ENCODE data around the gene NBPF3. TPM values are rescaled to one million over a fixed set of nuclear protein-coding genes. Genes with fewer than 3 reads are reported as not detected.

NBPF3 gene
- total RNA-seq, 1 donor: 24.6 TPM

- Histone ChIP-seq H3K27me3 (ENCODE audit: insufficient read depth, low read length) (no peaks in the 10 kb centered on the region), H3K79me2 (ENCODE audit: insufficient read depth, low read length) (no peaks in the 10 kb centered on the region), H3K4me1 (ENCODE audit: insufficient read depth, low read length) (no peaks in the 10 kb centered on the region), H3K9me3 (ENCODE audit: low read depth, low read length) (no peaks in the 10 kb centered on the region), H4K20me1 (ENCODE audit: insufficient read depth, low read length) (peaks cover 3% of the 10 kb centered on the region), H3K36me3 (ENCODE audit: insufficient read depth, low read length) (no peaks in the 10 kb centered on the region), H3K4me2 (ENCODE audit: insufficient read depth, low read length) (no peak overlapping the region), H3K4me3 (ENCODE audit: insufficient read depth, low read length) (no peak overlapping the region), H3K27ac (ENCODE audit: low read depth, low read length) (no peak overlapping the region), H2AFZ (ENCODE audit: low read length) (no peak overlapping the region)
- peak; percentile 88 for DNase-seq (ENCODE audit: insufficient read length, low spot score, missing footprints)
- no peak for TF ChIP-seq CTCF (IDR thresholded peaks at IDR 0.05; ENCODE audit: extremely low read depth, low read depth, low read length)
These were observed 81.2 kb downstream of the NBPF3 start for GRCh38 chr1:21520899-21521716.

GRCh38 chr1:21521717-21522060 is 81.8 kb downstream of the NBPF3 start:
- TF ChIP-seq CTCF (IDR thresholded peaks at IDR 0.05; ENCODE audit: extremely low read depth, low read depth, low read length): no peak
- no peaks in the 10 kb centered on the region for H3K79me2 ChIP-seq (ENCODE audit: insufficient read depth, low read length)
- DNase-seq (ENCODE audit: insufficient read length, low spot score, missing footprints): no peak

GRCh38 chr1:21522525-21523038 is 82.6 kb downstream of the NBPF3 start:
- H3K4me1 ChIP-seq (ENCODE audit: insufficient read depth, low read length): no peaks in the 10 kb centered on the region
- H3K27me3 ChIP-seq (ENCODE audit: insufficient read depth, low read length): no peaks in the 10 kb centered on the region
- no peak for DNase-seq (ENCODE audit: insufficient read length, low spot score, missing footprints)
- no peaks in the 10 kb centered on the region for H3K9me3 ChIP-seq (ENCODE audit: low read depth, low read length)
- H3K4me3 ChIP-seq (ENCODE audit: insufficient read depth, low read length): no peak overlapping the region
- no peak overlapping the region for H3K27ac ChIP-seq (ENCODE audit: low read depth, low read length)
- no peaks in the 10 kb centered on the region for H3K79me2 ChIP-seq (ENCODE audit: insufficient read depth, low read length)
- no peak overlapping the region for H2AFZ ChIP-seq (ENCODE audit: low read length)
- peaks cover 3% of the 10 kb centered on the region for H4K20me1 ChIP-seq (ENCODE audit: insufficient read depth, low read length)
- H3K4me2 ChIP-seq (ENCODE audit: insufficient read depth, low read length): no peak overlapping the region
- no peaks in the 10 kb centered on the region for H3K36me3 ChIP-seq (ENCODE audit: insufficient read depth, low read length)
- no peak for TF ChIP-seq CTCF (IDR thresholded peaks at IDR 0.05; ENCODE audit: extremely low read depth, low read depth, low read length)

More at GRCh38 chr1:21521717-21522060, 81.8 kb downstream of the NBPF3 start:
- Histone ChIP-seq H2AFZ (ENCODE audit: low read length) (no peak overlapping the region), H3K36me3 (ENCODE audit: insufficient read depth, low read length) (no peaks in the 10 kb centered on the region), H4K20me1 (ENCODE audit: insufficient read depth, low read length) (peaks cover 3% of the 10 kb centered on the region), H3K9me3 (ENCODE audit: low read depth, low read length) (no peaks in the 10 kb centered on the region), H3K4me1 (ENCODE audit: insufficient read depth, low read length) (no peaks in the 10 kb centered on the region), H3K4me2 (ENCODE audit: insufficient read depth, low read length) (no peak overlapping the region), H3K27ac (ENCODE audit: low read depth, low read length) (no peak overlapping the region), H3K27me3 (ENCODE audit: insufficient read depth, low read length) (no peaks in the 10 kb centered on the region), H3K4me3 (ENCODE audit: insufficient read depth, low read length) (no peak overlapping the region)

GRCh38 chr1:21523297-21523813 is 83.4 kb downstream of the NBPF3 start:
- no peaks in the 10 kb centered on the region for H3K4me1 ChIP-seq (ENCODE audit: insufficient read depth, low read length)
- H3K36me3 ChIP-seq (ENCODE audit: insufficient read depth, low read length): no peaks in the 10 kb centered on the region
- no peak overlapping the region for H3K4me3 ChIP-seq (ENCODE audit: insufficient read depth, low read length)
- no peaks in the 10 kb centered on the region for H3K27me3 ChIP-seq (ENCODE audit: insufficient read depth, low read length)
- H2AFZ ChIP-seq (ENCODE audit: low read length): no peak overlapping the region
- no peak for DNase-seq (ENCODE audit: insufficient read length, low spot score, missing footprints)
- H3K4me2 ChIP-seq (ENCODE audit: insufficient read depth, low read length): no peak overlapping the region
- H3K9me3 ChIP-seq (ENCODE audit: low read depth, low read length): no peaks in the 10 kb centered on the region
- no peak for TF ChIP-seq CTCF (IDR thresholded peaks at IDR 0.05; ENCODE audit: extremely low read depth, low read depth, low read length)
- H3K79me2 ChIP-seq (ENCODE audit: insufficient read depth, low read length): no peaks in the 10 kb centered on the region
- peaks cover 3% of the 10 kb centered on the region for H4K20me1 ChIP-seq (ENCODE audit: insufficient read depth, low read length)
- no peak overlapping the region for H3K27ac ChIP-seq (ENCODE audit: low read depth, low read length)

Measured in osteoblast (primary cell).